ENCODE data around the gene KNSTRN.

DNA sequence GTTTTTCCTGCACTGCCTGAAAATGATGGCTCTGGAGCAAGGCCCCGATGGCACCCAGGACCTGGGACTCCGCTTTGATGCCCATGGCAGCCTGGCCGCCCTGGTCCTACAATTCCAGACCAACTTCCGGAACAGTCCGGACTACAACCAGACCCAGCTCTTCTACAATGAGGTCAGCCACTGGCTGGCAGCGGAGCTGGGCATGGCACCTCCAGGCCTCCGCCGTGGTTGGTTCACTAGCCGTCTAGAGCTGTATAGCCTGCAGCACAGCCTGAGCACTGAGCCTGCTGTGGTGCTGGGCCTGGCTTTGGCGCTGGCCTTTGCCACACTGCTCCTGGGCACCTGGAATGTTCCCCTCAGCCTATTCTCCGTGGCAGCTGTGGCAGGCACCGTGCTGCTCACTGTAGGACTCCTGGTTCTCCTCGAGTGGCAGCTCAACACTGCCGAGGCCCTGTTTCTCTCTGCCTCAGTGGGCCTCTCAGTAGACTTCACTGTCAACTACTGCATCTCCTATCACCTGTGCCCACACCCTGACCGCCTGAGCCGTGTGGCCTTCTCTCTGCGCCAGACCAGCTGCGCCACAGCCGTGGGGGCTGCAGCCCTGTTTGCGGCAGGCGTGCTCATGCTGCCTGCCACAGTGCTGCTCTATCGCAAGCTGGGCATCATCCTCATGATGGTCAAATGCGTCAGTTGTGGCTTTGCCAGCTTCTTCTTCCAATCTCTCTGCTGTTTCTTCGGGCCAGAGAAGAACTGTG, 13.6 kb upstream of the KNSTRN start:
- TF ChIP-seq CTCF (IDR thresholded peaks at IDR 0.05), result no peak
- no peak for TF ChIP-seq EP300 (IDR thresholded peaks at IDR 0.05)
